Fibroblast of lung (primary cell): ENCODE data around the gene ATP2B2. TPM values are rescaled to one million over a fixed set of nuclear protein-coding genes. Genes with fewer than 3 reads are reported as not detected.
A peak's percentile ranks its signal among the peaks of the same experiment; 100 is the strongest.

ENCODE experiments used
- DNase-seq, 2 donors: peaks; one replicate each; pipeline versions ENCODE4 v3.0.0 to v3.0.0-alpha.2; 2010; ENCODE audit warnings: low read depth in 2 of 2
- H2AFZ ChIP-seq: 2 replicates; pipeline ENCODE4 v1.5.1; 2012; ENCODE audit warnings: low read length, control low read depth, inconsistent platforms
- H3K27ac ChIP-seq: 2 replicates; pipeline ENCODE4 v1.5.1; 2011; ENCODE audit warnings: low read length, control low read depth; ENCODE audit not compliant: insufficient read depth
- H3K27me3 ChIP-seq: 2 replicates; pipeline ENCODE4 v1.5.1; 2011; ENCODE audit warnings: mild to moderate bottlenecking, low read length; ENCODE audit not compliant: control insufficient read depth, insufficient read depth
- H3K36me3 ChIP-seq: 2 replicates; pipeline ENCODE4 v1.5.1; 2011; ENCODE audit warnings: low read length; ENCODE audit not compliant: control insufficient read depth, insufficient read depth
- H3K4me1 ChIP-seq: 2 replicates; pipeline ENCODE4 v1.5.1; 2011; ENCODE audit warnings: low read length; ENCODE audit not compliant: control insufficient read depth, insufficient read depth; ENCODE audit errors: extremely low read depth
- H3K4me2 ChIP-seq: 2 replicates; pipeline ENCODE4 v1.5.1; 2011; ENCODE audit warnings: low read length, control low read depth; ENCODE audit not compliant: insufficient read depth; ENCODE audit errors: extremely low read depth
- H3K4me3 ChIP-seq, 4 experiments: fragments of 200-600 bp in 1 of 4; sonication (generic) in 1 of 4; replicated peaks in 1 of 4; 2 replicates each; pipeline ENCODE4 v1.5.1; 2011 to 2016; ENCODE audit warnings: low read length in 4 of 4, low read depth in 3 of 4, mild to moderate bottlenecking in 3 of 4, control low read depth in 2 of 4, inconsistent platforms in 1 of 4, mixed read lengths in 1 of 4; ENCODE audit not compliant: insufficient read depth in 1 of 4; ENCODE audit errors: control extremely low read depth in 1 of 4
- H3K79me2 ChIP-seq: 2 replicates; pipeline ENCODE4 v1.5.1; 2012; ENCODE audit warnings: mild to moderate bottlenecking, low read length, inconsistent platforms; ENCODE audit not compliant: control insufficient read depth, insufficient read depth
- H3K9ac ChIP-seq: 2 replicates; pipeline ENCODE4 v1.5.1; 2011; ENCODE audit warnings: mild to moderate bottlenecking, low read length, control low read depth; ENCODE audit not compliant: insufficient read depth
- H3K9me3 ChIP-seq: 2 replicates; pipeline ENCODE4 v1.5.1; 2012; ENCODE audit warnings: low read depth, low read length; ENCODE audit not compliant: control insufficient read depth, insufficient read depth
- H4K20me1 ChIP-seq: 2 replicates; pipeline ENCODE4 v1.5.1; 2011; ENCODE audit warnings: low read length; ENCODE audit not compliant: control insufficient read depth, insufficient read depth; ENCODE audit errors: extremely low read depth
- CTCF ChIP-seq, 2 donors: IDR thresholded peaks in 1 of 2; conservative IDR thresholded peaks in 1 of 2; 1 replicate in 1 of 2; 2 replicates in 1 of 2; pipeline ENCODE4 v1.5.1; 2011 to 2012; ENCODE audit warnings: low read length in 2 of 2, control low read depth in 1 of 2, inconsistent platforms in 1 of 2, low read depth in 1 of 2, mild to moderate bottlenecking in 1 of 2
- EZH2 ChIP-seq: IDR thresholded peaks from 2 replicates; pipeline ENCODE4 v1.5.1; 2012; ENCODE audit warnings: low read length, control low read depth, mild to moderate bottlenecking; ENCODE audit errors: missing control alignments
- polyA plus RNA-seq, 2 donors: library from polyadenylated mRNA; depleted of rRNA in 1 of 2; stranded (reverse) in 1 of 2; unstranded in 1 of 2; fragments of >200 nt; gene quantifications; 2 replicates each; pipeline ENCODE4 v1.2.1, GENCODE V29; 2011 to 2012; ENCODE audit warnings: missing spikeins in 1 of 2
- total RNA-seq: library from RNA; depleted of rRNA; stranded (reverse); fragments of >200 nt; gene quantifications from 2 replicates; pipeline ENCODE4 v1.2.1, GENCODE V29; 2014

ATP2B2 gene
- total and polyA plus RNA-seq, 2 donors (not counting 1 experiment from before 2014, with no cell fraction given), result not detected

GRCh38 chr3:10411598-10412332 lies 93.6 kb downstream of the ATP2B2 start:
- Histone ChIP-seq H3K4me1 (no peaks in the 10 kb centered on the region), H3K4me3 (no peak overlapping the region), H3K9me3 (no peaks in the 10 kb centered on the region), H3K4me2 (no peak overlapping the region), H4K20me1 (no peaks in the 10 kb centered on the region), H3K27me3 (peaks cover 6% of the 10 kb centered on the region), H3K79me2 (no peaks in the 10 kb centered on the region), H3K27ac (no peak overlapping the region), H2AFZ (no peak overlapping the region), H3K36me3 (no peaks in the 10 kb centered on the region), H3K9ac (no peak overlapping the region)
- TF ChIP-seq EZH2 (no peak), CTCF (conservative IDR thresholded peaks at IDR 0.05 in 1 of 2, IDR thresholded peaks at IDR 0.05 in 1 of 2; ENCODE audit: low read depth in 1 of 2, low read length in 2 of 2) (no peak)
- no peak for DNase-seq

GRCh38 chr3:10410383-10411002 lies 94.9 kb downstream of the ATP2B2 start:
- Histone ChIP-seq H2AFZ (no peak overlapping the region), H3K4me2 (no peak overlapping the region), H3K9ac (no peak overlapping the region), H3K36me3 (no peaks in the 10 kb centered on the region), H4K20me1 (no peaks in the 10 kb centered on the region), H3K27ac (no peak overlapping the region), H3K4me1 (no peaks in the 10 kb centered on the region), H3K79me2 (no peaks in the 10 kb centered on the region), H3K9me3 (no peaks in the 10 kb centered on the region), H3K27me3 (peaks cover 4% of the 10 kb centered on the region), H3K4me3 (no peak overlapping the region)
- TF ChIP-seq EZH2 (no peak), CTCF (conservative IDR thresholded peaks at IDR 0.05 in 1 of 2, IDR thresholded peaks at IDR 0.05 in 1 of 2; ENCODE audit: low read depth in 1 of 2, low read length in 2 of 2) (no peak)
- no peak for DNase-seq

GRCh38 chr3:10408680-10409079 lies 96.7 kb downstream of the ATP2B2 start:
- H3K9ac ChIP-seq, result no peak overlapping the region
- no peaks in the 10 kb centered on the region for H3K4me1 ChIP-seq
- no peaks in the 10 kb centered on the region for H4K20me1 ChIP-seq
- no peak overlapping the region for H3K4me2 ChIP-seq
- H3K79me2 ChIP-seq, result no peaks in the 10 kb centered on the region
- H3K9me3 ChIP-seq, result no peaks in the 10 kb centered on the region
- peak in 1 of 2 donors; percentile 33 for DNase-seq
- no peak overlapping the region for H2AFZ ChIP-seq
- no peak for TF ChIP-seq EZH2
- TF ChIP-seq CTCF (conservative IDR thresholded peaks at IDR 0.05 in 1 of 2, IDR thresholded peaks at IDR 0.05 in 1 of 2; ENCODE audit: low read depth in 1 of 2, low read length in 2 of 2), result no peak
- no peak overlapping the region for H3K27ac ChIP-seq
- no peaks in the 10 kb centered on the region for H3K36me3 ChIP-seq
- no peak overlapping the region for H3K4me3 ChIP-seq
- peaks cover 4% of the 10 kb centered on the region for H3K27me3 ChIP-seq
